Activated T-helper 2 cell treated with anti-CD3 and anti-CD28 coated beads, Interferon-gamma antibody, Interleukin-2, Interleukin-4, amounts not matched to agents 10 μg/mL and 5 μg/mL and 100 μg/mL, durations not matched to agents 14 hours and 24 hours and 36 hours (primary cell): Measurements from ENCODE around the gene TOGARAM2. TPM values are rescaled to one million over a fixed set of nuclear protein-coding genes. Genes with fewer than 3 reads are reported as not detected.

Experiments used
- DNase-seq: peaks from one replicate; pipeline ENCODE4 v3.0.0; 2021; ENCODE audit warnings: low spot score
- H3K27ac Mint-ChIP-seq: one replicate; pipeline ENCODE4 v1.8.0; 2021; ENCODE audit warnings: mixed read lengths
- H3K27me3 Mint-ChIP-seq: one replicate; pipeline ENCODE4 v1.8.0; 2021; ENCODE audit warnings: low read depth, mixed read lengths
- H3K36me3 Mint-ChIP-seq: one replicate; pipeline ENCODE4 v1.8.0; 2021; ENCODE audit warnings: low read depth, mixed read lengths
- H3K4me1 Mint-ChIP-seq: one replicate; pipeline ENCODE4 v1.8.0; 2021; ENCODE audit warnings: low read depth, mixed read lengths
- H3K4me3 Mint-ChIP-seq: one replicate; pipeline ENCODE4 v1.8.0; 2021; ENCODE audit warnings: low read depth, mild to moderate bottlenecking, moderate library complexity, mixed read lengths
- H3K9me3 Mint-ChIP-seq: one replicate; pipeline ENCODE4 v1.8.0; 2021; ENCODE audit warnings: mixed read lengths
- intact Hi-C: fragments of 100-400 bp; cut with micrococcal nuclease; formaldehyde crosslinking; loops from one replicate; pipeline ENCODE4 v1.15.1; 2023
- total RNA-seq: library from RNA; stranded (reverse); gene quantifications from 2 replicates; pipeline ENCODE4 v1.2.3, GENCODE V29; 2022

The TOGARAM2 gene
- total RNA-seq, 1 donor from 2014 or later: 4.0 TPM

- Mint-ChIP-seq H3K27me3 (peaks cover 11% of the 10 kb centered on the region), H3K36me3 (no peaks in the 10 kb centered on the region), H3K27ac (no peak overlapping the region), H3K9me3 (no peaks in the 10 kb centered on the region), H3K4me3 (no peak overlapping the region), H3K4me1 (no peaks in the 10 kb centered on the region)
- intact Hi-C loops: no loop called here
- DNase-seq: no peak
Observed at GRCh38 chr2:29096969-29097368, 115.9 kb downstream of the TOGARAM2 start.

DNA sequence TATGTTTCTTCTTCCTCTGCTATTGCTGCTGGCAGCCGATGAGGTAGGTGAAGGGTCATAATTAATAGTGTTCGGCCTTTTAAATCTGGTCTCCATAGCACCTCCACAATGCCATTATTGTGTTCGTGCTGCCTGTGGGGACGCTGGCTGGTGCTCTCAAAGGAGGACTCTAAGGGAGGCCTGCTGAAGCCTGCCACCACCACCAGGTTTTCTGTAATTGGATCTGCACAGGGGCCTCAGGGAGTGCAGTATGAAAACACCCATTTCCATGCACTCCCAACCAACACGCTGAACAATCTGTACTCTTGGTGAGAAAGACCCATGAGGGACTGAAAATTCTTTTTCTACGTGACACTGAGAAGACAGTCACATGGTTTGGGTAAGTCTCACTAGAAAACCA is 116.5 kb downstream of the TOGARAM2 start:
- intact Hi-C loops: no loop called here
- Mint-ChIP-seq H3K27ac (no peak overlapping the region), H3K27me3 (peaks cover 12% of the 10 kb centered on the region)

DNA sequence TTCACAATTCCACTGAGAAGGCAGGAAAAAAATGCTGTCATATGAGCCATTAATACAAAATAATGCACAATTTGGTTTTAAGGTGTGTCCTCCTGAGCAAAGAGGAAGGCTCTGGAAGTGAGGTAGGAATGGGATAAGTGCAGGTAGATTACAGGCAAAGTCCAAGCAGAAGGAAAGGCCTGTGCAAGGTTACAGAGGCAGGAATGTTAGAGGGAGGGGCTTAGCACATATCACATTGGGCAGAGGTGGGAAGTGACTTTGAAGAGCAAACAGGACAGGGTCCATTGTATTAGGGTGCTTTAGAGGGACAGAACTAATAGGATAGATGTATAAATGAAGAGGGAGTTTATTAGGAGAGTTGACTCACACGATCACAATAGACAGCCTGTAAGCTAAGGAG is 119.5 kb downstream of the TOGARAM2 start:
- H3K9me3 Mint-ChIP-seq: no peaks in the 10 kb centered on the region
- intact Hi-C loops: no loop called here
- no peak overlapping the region for H3K4me3 Mint-ChIP-seq
- DNase-seq: no peak
- no peaks in the 10 kb centered on the region for H3K36me3 Mint-ChIP-seq
- H3K4me1 Mint-ChIP-seq: peaks cover 2% of the 10 kb centered on the region
- H3K27me3 Mint-ChIP-seq: peaks cover 12% of the 10 kb centered on the region
- no peak overlapping the region for H3K27ac Mint-ChIP-seq

More for the DNA sequence above, 116.5 kb downstream of the TOGARAM2 start:
- Mint-ChIP-seq H3K36me3 (no peaks in the 10 kb centered on the region), H3K4me3 (no peak overlapping the region), H3K4me1 (peaks cover 2% of the 10 kb centered on the region), H3K9me3 (no peaks in the 10 kb centered on the region)
- DNase-seq: no peak

Other genes with a start within 250 kb of the TOGARAM2 start
- 253 and 272 TPM in 2 replicates for gene PPP1CB, start 229.5 kb upstream of the TOGARAM2 start, total RNA-seq
- 1.5 and 1.8 TPM in 2 replicates for gene SPDYA, start 170.5 kb upstream of the TOGARAM2 start, total RNA-seq
- 15.1 and 17.3 TPM in 2 replicates for gene TRMT61B, start 111.0 kb upstream of the TOGARAM2 start, total RNA-seq
- gene WDR43, start 86.6 kb upstream of the TOGARAM2 start, total RNA-seq: 117 and 128 TPM in 2 replicates
- not detected in 2 replicates for gene PCARE, start 93.2 kb downstream of the TOGARAM2 start, total RNA-seq
- 21.5 and 21.8 TPM in 2 replicates for gene CLIP4, start 134.1 kb downstream of the TOGARAM2 start, total RNA-seq